NAMALWA (cell line): Measurements from ENCODE around the gene SDK1.
"Not testable (repeated sequence)": the region's sequence is repeated elsewhere in the genome, so short reads cannot be mapped to it uniquely, and the experiment has no call there.

Experiments
- DNase-seq: peaks from one replicate; pipeline ENCODE4 v3.0.0-alpha.2; 2015; ENCODE audit warnings: low spot score

SDK1 gene

GRCh38 chr7:4227105-4228010 lies 926.3 kb downstream of the SDK1 start:
- DNase-seq, result no peak

DNA sequence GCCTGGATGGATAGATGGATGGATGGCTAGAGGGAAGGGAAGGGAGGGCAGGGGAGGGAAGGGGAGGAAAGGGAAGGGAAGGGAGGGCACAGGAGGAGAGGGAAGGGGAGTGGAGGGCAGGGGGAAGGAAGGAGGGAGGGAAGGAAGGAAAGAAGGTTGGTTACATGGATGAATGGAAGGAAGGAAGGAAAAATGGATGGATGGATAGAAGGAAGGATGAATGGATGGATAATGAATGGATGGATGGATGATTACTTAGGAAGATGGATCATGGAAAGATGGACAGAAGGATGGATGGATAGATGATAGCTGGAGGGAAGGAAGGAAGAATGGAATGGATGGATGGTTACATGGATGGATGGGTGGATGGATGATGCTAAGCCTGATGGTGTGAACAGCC lies 929.3 kb downstream of the SDK1 start:
- DNase-seq, result no peak

GRCh38 chr7:4233146-4233545 lies 932.1 kb downstream of the SDK1 start:
- no peak for DNase-seq

DNA sequence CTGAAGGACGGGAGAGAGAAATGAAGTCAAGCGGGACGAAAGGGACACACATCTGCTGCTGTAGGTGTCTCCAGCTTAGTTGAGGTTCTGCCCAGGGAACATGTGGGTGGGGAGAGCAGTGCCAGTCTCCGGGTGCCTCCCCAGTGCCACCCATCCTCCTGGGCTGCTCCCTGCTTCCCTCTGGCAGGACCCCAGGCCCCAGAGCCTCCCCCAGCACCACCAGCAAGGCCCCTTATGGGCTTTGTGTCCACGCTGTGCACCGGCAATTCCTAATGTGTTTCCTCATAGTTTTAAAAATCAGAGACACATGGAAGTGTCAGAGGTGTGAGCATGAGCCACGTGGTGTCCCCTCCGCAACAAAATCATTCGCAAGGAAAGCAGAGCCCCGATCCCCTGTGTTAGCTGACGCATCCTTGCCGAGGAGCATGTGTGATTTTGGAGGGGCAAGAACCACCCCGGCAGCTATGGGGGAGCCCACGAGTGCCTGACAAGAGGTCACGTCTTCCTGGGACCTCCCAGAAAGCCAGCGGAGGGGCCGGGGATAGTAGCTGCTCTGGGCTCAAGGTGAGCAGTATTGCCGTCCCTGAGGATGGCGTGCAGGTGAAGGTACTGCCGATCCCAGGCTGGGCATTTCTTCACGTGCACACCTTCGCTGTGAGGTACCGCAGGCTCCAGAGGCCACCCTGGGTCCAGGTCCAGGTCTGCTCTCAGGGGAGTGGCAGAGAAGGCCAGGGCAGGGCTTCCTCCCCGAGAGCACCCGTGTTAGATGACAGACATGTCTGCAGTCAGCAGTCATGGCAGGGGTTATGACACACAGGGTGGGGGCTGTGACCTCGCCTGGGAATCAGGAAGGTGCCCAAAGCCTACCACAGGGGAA lies 932.8 kb downstream of the SDK1 start:
- DNase-seq, result no peak

GRCh38 chr7:4234498-4234855 lies 933.4 kb downstream of the SDK1 start:
- DNase-seq, result no peak

- DNase-seq, result no peak
Observed at GRCh38 chr7:4234886-4235285, 933.8 kb downstream of the SDK1 start.

DNA sequence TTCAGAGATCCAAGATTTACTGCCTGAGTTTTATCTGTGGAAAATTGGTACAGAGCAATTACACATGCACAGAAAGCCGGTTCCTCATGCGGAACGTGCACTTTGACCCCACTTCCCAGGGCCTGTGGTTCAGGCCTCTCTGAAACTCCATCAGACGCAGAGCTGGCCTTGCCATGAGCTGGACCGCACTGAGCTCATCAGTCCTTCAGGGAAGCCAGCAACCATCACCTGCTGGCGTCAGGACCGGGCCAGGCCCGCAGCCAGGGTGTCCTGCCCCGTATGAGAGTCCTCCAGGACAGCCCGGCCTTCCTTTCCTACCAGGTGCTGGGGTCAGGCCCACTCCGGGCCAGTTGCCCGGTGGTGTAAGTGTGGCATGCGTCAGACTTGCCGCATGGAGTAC lies 934.5 kb downstream of the SDK1 start:
- DNase-seq, result no peak

GRCh38 chr7:4236389-4236788 lies 935.3 kb downstream of the SDK1 start:
- no peak for DNase-seq

DNA sequence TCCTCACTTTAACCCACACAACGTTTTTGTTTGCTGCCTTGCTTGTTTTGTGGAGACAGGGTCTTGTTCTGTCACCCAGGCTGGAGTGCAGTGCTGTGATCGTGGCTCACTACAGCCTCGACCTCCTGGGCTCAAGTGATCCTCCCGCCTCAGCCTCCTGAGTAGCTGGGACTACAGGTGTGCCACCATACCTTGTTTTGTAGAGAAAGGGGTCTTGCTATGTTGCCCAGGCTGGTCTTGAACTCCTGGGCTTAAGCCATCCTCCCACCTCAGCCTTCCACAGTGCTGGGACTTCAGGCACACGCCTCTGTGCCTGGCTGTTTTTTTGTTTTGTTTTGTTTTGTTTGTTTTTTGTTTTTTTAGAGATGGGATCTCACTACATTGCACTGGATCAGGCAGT lies 935.8 kb downstream of the SDK1 start:
- DNase-seq, result not testable (repeated sequence)

DNA sequence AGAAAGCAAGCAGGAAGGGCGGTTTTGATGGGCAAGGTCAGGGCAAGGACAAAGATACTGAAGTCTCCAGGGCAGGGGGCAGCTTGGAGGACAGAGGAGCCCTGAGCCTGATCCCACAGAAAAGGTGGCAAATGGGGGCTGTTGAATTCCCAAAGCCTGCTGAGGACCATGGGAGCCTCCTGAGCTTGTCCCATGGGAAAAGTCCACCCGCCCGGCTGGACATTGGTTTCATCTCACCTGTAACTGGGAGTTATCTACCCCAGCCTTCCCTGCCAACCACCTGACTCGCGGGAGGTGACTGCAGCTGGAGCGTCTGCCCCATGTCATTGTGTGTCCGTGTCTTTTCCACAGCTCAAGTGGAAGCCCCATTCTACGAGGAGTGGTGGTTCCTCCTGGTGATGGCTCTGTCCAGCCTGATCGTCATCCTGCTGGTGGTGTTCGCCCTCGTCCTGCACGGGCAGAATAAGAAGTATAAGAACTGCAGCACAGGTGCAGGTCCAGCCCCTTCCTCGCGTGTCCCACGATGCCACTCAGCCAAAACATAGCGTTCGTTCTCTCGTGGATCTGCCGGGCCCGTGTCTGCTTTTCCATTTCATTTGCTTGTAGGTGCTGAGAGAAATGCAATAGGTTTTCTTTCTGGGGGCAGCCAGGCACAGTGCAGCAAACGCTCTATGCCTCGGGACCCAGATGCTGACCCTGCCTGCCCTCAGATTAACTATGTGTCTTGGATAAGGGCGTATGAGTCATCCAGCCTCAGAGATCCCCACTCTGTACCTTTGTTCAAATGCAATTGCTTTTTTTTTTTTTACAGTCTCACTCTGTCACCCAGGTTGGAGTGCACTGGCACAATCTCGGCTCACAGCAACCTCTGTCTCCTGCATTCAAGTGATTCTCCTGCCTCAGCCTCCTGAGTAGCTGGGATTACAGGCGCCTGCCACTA lies 936.5 kb downstream of the SDK1 start:
- no peak for DNase-seq

- DNase-seq, result no peak
Observed at GRCh38 chr7:4238861-4239260, 937.8 kb downstream of the SDK1 start.

- no peak for DNase-seq
Observed at GRCh38 chr7:4240042-4240441, 939.0 kb downstream of the SDK1 start.

GRCh38 chr7:4240520-4241303 lies 939.7 kb downstream of the SDK1 start:
- DNase-seq, result no peak

DNA sequence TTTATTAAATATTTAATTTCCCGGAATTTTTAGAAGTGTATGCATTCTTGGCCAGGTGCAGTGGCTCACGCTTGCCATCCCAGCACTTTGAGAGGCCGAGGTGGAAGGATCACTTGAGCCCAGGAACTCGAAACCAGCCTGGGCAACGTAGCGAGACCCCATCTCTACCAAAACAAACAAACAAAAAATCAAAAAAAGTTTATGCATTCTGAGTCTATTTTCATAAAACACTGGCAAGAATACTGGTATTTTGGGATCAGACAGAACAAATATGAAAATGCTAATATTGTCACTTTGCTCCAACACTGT lies 940.2 kb downstream of the SDK1 start:
- no peak for DNase-seq

DNA sequence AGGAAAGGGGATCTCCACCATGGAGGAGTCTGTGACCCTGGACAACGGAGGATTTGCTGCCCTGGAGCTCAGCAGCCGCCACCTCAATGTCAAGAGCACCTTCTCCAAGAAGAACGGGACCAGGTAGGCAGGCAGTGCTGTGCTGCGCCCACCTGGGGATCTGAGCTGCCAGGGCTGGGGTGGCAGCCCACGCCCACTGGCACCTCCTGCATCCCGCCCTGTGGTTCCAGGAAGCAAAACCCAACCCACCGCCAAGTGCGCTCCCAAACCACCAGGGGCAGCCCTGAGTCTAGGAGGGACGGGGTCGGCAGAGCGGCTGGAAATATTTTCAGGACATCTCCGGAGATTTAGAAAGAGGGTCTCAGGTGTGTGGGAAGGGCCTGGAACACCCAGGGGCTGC lies 940.7 kb downstream of the SDK1 start:
- DNase-seq, result no peak

- DNase-seq, result no peak
Observed at GRCh38 chr7:4242706-4243105, 941.7 kb downstream of the SDK1 start.

GRCh38 chr7:4244041-4244440 lies 943.0 kb downstream of the SDK1 start:
- DNase-seq, result no peak

- DNase-seq, result no peak
Observed at GRCh38 chr7:4244635-4245034, 943.6 kb downstream of the SDK1 start.

DNA sequence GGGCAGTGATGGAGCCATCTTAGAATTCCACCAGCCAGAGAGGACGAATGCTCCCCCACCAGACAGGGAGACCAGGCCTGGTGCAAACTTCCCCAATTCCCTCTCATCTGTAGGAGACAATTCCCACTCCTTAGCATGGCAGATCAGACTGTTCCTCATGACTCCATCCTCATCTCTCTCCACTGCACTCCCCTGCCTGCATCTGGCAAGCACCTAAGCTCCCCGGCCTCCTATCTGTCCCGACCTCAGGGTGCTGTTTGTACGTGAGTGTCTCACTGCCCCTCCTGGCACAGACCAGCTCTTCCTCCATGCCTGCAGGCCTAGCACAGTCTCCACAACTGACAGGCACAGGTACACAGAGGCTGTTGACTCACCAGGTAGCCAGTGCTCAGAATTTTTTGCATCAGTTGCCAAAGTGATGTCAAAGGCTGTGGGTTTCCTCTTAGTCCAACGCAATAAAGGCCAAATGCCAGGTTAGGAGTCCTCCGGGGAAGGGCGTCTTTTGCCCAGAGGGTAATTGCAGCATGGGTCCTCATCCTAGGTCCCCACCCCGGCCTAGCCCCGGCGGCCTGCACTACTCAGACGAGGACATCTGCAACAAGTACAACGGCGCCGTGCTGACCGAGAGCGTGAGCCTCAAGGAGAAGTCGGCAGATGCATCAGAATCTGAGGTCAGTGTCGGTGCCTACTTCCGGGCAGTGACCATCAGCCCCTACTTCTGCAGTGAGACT lies 944.2 kb downstream of the SDK1 start:
- no peak for DNase-seq

DNA sequence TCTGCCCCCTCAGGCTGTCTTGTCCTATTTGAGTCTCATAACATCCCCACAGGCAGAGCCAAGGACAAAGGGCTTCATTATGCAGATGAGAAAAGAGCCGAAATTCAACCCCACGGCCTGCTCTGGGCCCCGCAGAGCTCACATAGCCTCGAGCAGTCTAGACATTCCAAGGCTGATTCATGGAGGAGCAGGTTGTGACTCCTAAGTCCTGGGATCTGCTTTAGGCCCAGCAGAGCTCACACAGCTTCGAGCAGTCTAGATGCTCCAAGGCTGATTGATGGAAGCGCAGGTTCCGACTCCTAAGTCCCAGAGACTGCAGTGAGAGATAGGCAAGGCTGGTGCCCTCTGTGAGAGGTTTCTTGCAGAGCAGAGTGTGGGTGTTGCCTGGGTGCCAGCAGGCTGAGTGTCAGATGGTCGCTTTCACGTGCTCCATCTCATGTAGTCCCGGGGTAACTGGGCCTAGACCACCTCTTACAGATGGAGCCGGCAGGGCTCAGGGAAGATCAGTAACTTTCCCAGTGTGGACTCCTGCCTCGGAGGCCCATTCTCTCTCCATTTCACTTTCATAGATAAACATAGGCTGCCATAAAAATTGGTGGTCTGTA lies 944.9 kb downstream of the SDK1 start:
- DNase-seq, result no peak
